ENCODE data around the gene KIAA0232.
"Not testable (repeated sequence)": the region's sequence is repeated elsewhere in the genome, so short reads cannot be mapped to it uniquely, and the experiment has no call there.

Gene KIAA0232

DNA sequence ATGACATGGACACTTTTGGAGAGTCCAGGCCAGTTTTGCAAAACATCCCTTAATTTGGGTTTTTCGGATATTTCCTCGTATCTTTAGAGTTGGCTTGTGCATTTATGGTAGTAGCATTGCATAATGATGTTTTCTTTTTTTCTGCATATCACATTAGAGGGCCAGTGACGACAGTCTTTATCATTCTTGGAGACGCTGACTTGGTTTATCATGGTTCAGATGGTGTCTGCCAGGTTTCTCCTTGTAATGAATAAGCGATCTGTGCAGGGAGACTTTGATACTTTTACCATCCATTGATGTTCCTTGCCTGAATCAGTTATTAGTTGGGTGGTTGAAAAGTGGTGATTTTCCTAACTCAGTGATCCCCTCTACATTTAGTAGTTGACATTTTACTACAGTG lies 46.6 kb downstream of the KIAA0232 start:
- H3K9me3 ChIP-seq (ENCODE audit: insufficient read depth, low read length): no peaks in the 10 kb centered on the region
- H3K27ac ChIP-seq (ENCODE audit: low read length): no peak overlapping the region
- TF ChIP-seq EZH2phosphoT487 (IDR thresholded peaks at IDR 0.05; ENCODE audit: low read depth): no peak
- TF ChIP-seq, protein P1, sequence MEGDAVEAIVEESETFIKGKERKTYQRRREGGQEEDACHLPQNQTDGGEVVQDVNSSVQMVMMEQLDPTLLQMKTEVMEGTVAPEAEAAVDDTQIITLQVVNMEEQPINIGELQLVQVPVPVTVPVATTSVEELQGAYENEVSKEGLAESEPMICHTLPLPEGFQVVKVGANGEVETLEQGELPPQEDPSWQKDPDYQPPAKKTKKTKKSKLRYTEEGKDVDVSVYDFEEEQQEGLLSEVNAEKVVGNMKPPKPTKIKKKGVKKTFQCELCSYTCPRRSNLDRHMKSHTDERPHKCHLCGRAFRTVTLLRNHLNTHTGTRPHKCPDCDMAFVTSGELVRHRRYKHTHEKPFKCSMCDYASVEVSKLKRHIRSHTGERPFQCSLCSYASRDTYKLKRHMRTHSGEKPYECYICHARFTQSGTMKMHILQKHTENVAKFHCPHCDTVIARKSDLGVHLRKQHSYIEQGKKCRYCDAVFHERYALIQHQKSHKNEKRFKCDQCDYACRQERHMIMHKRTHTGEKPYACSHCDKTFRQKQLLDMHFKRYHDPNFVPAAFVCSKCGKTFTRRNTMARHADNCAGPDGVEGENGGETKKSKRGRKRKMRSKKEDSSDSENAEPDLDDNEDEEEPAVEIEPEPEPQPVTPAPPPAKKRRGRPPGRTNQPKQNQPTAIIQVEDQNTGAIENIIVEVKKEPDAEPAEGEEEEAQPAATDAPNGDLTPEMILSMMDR (IDR thresholded peaks at IDR 0.05; ENCODE audit: low read depth, low read length): no peak
- peaks cover 51% of the 10 kb centered on the region for H3K36me3 ChIP-seq (replicated peaks; ENCODE audit: low read depth, low read length)
- H3K27me3 ChIP-seq (ENCODE audit: low read depth, low read length): no peaks in the 10 kb centered on the region
- H3K4me1 ChIP-seq (ENCODE audit: low read length): peaks cover 8% of the 10 kb centered on the region
- no peak overlapping the region for H2AFZ ChIP-seq (ENCODE audit: low read depth, low read length)
- no peak overlapping the region for H3K4me2 ChIP-seq (ENCODE audit: low read length)
- H3K79me2 ChIP-seq (ENCODE audit: low read length): 0 out of 2 replicates have a peak, but pooled peaks cover 5% of the 10 kb centered on the region
- H3K9ac ChIP-seq (ENCODE audit: low read length): no peak overlapping the region
- H3K4me3 ChIP-seq (ENCODE audit: low read length): no peak overlapping the region
- peaks cover 10% of the 10 kb centered on the region for H4K20me1 ChIP-seq (ENCODE audit: insufficient read depth, low read length)

DNA sequence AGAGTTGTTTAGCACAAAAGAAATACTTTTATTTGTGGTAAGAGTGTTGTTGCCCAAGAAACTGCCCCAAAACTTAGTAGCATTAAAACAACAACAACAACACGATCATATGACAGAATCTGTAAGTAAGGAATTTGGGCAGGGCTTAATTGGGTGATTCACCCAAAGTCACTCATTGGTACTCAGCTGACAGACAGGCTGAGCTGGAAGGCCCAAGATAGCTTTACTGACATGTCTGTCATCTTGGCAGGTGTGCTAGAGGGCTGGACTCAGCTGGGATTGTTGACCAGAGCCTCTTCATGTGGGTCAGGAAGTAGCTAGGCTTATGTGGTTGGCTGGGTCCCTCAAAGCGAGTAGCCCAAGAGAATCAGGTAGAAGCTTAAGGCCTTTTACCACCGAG lies 52.3 kb downstream of the KIAA0232 start:
- Histone ChIP-seq H3K4me1 (ENCODE audit: low read length) (no peaks in the 10 kb centered on the region; the same call in 1 of the 2 replicates), H3K9me3 (ENCODE audit: insufficient read depth, low read length) (no peaks in the 10 kb centered on the region), H2AFZ (ENCODE audit: low read depth, low read length) (no peak overlapping the region), H3K79me2 (ENCODE audit: low read length) (no peaks in the 10 kb centered on the region), H3K36me3 (replicated peaks; ENCODE audit: low read depth, low read length) (peaks cover 25% of the 10 kb centered on the region), H3K27ac (ENCODE audit: low read length) (no peak overlapping the region), H3K4me2 (ENCODE audit: low read length) (no peak overlapping the region), H3K27me3 (ENCODE audit: low read depth, low read length) (no peaks in the 10 kb centered on the region), H3K9ac (ENCODE audit: low read length) (no peak overlapping the region), H4K20me1 (ENCODE audit: insufficient read depth, low read length) (0 out of 2 replicates have a peak, but pooled peaks cover 6% of the 10 kb centered on the region), H3K4me3 (ENCODE audit: low read length) (no peak overlapping the region)
- TF ChIP-seq, protein P1 (IDR thresholded peaks at IDR 0.05; ENCODE audit: low read depth, low read length): no peak
- no peak for TF ChIP-seq EZH2phosphoT487 (IDR thresholded peaks at IDR 0.05; ENCODE audit: low read depth)

- not testable (repeated sequence) for H3K27me3 ChIP-seq (ENCODE audit: low read depth, low read length); H3K9ac ChIP-seq (ENCODE audit: low read length); H4K20me1 ChIP-seq (ENCODE audit: insufficient read depth, low read length); H3K27ac ChIP-seq (ENCODE audit: low read length); H3K4me3 ChIP-seq (ENCODE audit: low read length); H3K4me1 ChIP-seq (ENCODE audit: low read length); H3K79me2 ChIP-seq (ENCODE audit: low read length); H2AFZ ChIP-seq (ENCODE audit: low read depth, low read length); H3K4me2 ChIP-seq (ENCODE audit: low read length); H3K9me3 ChIP-seq (ENCODE audit: insufficient read depth, low read length)
- peaks cover 24% of the 10 kb centered on the region for H3K36me3 ChIP-seq (replicated peaks; ENCODE audit: low read depth, low read length)
Measured at GRCh38 chr4:6835616-6836015, 53.1 kb downstream of the KIAA0232 start.

DNA sequence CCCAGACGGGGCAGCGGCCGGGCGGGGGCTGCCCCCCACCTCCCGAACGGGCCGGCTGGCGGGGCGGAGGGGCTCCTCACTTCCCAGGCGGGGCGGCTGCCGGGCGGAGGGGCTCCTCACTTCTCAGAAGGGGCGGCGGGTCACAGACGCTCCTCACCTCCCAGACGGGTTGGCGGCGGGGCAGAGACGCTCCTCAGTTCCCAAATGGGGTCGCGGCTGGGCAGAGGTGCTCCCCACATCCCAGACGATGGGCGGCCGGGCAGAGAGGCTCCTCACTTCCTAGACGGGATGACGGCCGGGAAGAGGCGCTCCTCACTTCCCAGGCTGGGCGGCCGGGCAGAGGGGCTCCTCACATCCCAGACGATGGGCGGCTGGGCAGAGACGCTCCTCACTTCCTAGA lies 54.6 kb downstream of the KIAA0232 start:
- not testable (repeated sequence) for H3K4me1 ChIP-seq (ENCODE audit: low read length); H3K79me2 ChIP-seq (ENCODE audit: low read length); H3K9me3 ChIP-seq (ENCODE audit: insufficient read depth, low read length); H3K27ac ChIP-seq (ENCODE audit: low read length); H3K4me3 ChIP-seq (ENCODE audit: low read length); H2AFZ ChIP-seq (ENCODE audit: low read depth, low read length); H3K27me3 ChIP-seq (ENCODE audit: low read depth, low read length); H3K9ac ChIP-seq (ENCODE audit: low read length); H4K20me1 ChIP-seq (ENCODE audit: insufficient read depth, low read length); H3K4me2 ChIP-seq (ENCODE audit: low read length)
- peaks cover 16% of the 10 kb centered on the region for H3K36me3 ChIP-seq (replicated peaks; ENCODE audit: low read depth, low read length)

DNA sequence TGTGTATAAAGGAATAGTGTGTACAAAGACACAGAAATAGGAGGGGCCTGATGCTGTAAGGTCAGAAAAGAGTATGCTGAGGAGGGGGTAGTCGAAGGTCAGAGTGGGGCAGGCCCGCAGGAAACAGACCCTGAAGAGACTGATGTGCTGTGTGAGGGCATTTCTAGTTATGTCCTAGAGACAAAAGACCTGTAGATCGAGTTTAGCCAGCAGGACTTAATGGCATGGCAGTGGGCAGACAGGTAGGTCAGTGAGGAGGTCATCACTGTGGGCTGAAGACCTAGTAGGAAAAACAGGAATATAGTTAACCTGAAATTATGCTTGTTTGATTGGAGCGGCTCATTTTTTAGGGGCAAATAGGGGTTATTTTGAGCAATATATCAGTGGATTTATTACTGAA lies 57.1 kb downstream of the KIAA0232 start:
- H3K9me3 ChIP-seq (ENCODE audit: insufficient read depth, low read length): no peaks in the 10 kb centered on the region
- no peak overlapping the region for H3K4me3 ChIP-seq (ENCODE audit: low read length)
- peaks cover 4% of the 10 kb centered on the region; the same call in 1 of the 2 replicates for H3K79me2 ChIP-seq (ENCODE audit: low read length)
- no peak overlapping the region for H3K27ac ChIP-seq (ENCODE audit: low read length)
- 0 out of 2 replicates have a peak, but pooled peaks cover 7% of the 10 kb centered on the region for H4K20me1 ChIP-seq (ENCODE audit: insufficient read depth, low read length)
- no peak overlapping the region for H2AFZ ChIP-seq (ENCODE audit: low read depth, low read length)
- no peaks in the 10 kb centered on the region for H3K4me1 ChIP-seq (ENCODE audit: low read length)
- H3K27me3 ChIP-seq (ENCODE audit: low read depth, low read length): no peaks in the 10 kb centered on the region
- TF ChIP-seq, protein P1 (IDR thresholded peaks at IDR 0.05; ENCODE audit: low read depth, low read length): no peak
- no peak for TF ChIP-seq EZH2phosphoT487 (IDR thresholded peaks at IDR 0.05; ENCODE audit: low read depth)
- H3K9ac ChIP-seq (ENCODE audit: low read length): no peak overlapping the region
- H3K36me3 ChIP-seq (replicated peaks; ENCODE audit: low read depth, low read length): peaks cover 9% of the 10 kb centered on the region
- H3K4me2 ChIP-seq (ENCODE audit: low read length): no peak overlapping the region

Data from OCI-LY3 (cell line).